C4-2B (cell line): ENCODE data around the gene SYT1.

Experiments used
- CTCF ChIP-seq: fragments of 450-650 bp; conservative IDR thresholded peaks from 2 replicates; pipeline ENCODE4 v1.5.1; 2017; ENCODE audit warnings: mild to moderate bottlenecking
- ZFX ChIP-seq: fragments of 450-650 bp; IDR thresholded peaks from 2 replicates; pipeline ENCODE4 v1.6.1; 2017

- TF ChIP-seq CTCF (no peak), ZFX (no peak)
These were observed 618.3 kb downstream of the SYT1 start for GRCh38 chr12:79482921-79483320.
